ENCODE measurements around the gene ARHGEF25.
"Not testable (repeated sequence)": the region's sequence is repeated elsewhere in the genome, so short reads cannot be mapped to it uniquely, and the experiment has no call there.

The ARHGEF25 gene

DNA sequence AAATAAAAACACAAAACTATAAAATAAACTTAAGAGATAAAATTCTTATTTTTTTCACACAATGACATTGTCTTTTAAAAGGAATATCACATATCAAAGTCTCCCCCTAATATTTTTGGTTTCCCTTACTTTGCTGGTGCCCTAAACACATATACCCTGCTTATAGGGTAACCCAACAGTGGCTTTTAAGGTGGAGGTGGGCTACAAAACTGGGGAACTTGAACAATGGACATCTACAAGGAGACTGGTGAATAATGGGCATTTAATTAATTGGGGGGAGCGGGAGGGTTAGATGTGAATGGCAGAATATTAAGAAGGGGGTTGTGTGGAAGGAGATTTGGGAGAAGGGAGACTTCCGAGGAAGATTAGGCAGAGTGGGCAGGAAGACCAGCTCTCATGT lies 12.2 kb downstream of the ARHGEF25 start:
- DNase-seq, result no peak

GRCh38 chr12:57623811-57624390 lies 12.7 kb downstream of the ARHGEF25 start:
- no peak for DNase-seq

GRCh38 chr12:57624441-57625220 lies 13.4 kb downstream of the ARHGEF25 start:
- DNase-seq, result no peak

DNA sequence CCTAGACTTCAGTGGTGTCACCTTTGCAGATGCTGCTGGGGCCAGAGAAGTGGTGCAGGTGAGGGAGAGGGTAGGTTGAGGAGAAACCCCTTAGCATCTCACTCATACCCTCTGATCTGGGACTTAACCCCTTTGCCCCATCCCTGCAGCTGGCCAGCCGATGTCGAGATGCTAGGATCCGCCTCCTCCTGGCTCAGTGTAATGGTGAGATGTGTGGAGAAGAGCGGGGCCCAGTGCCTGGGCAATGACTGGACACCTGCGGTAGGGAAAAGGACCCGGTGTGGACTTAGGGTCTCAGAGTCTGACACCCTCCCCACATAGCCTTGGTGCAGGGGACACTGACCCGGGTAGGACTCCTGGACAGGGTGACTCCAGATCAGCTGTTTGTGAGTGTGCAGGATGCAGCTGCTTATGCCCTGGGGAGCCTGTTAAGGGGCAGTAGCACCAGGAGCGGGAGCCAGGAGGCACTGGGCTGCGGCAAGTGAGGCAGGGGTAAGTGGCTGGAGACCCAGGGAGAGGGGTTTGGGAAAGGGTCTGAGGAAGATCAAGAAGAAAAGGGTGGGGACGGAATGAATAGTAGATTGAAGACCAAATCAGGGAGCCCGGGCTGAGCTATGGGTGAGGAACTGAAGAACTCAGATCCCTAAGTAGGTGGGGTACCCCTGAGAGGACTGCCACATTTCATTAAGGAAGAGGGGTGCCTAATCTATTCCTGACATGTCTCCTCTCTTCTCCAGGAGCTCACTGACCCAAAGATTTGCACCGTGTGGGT lies 14.2 kb downstream of the ARHGEF25 start:
- DNase-seq, result no peak

- no peak for DNase-seq
Measured at GRCh38 chr12:57626111-57626920, 15.1 kb downstream of the ARHGEF25 start.

- DNase-seq, result no peak
Measured at GRCh38 chr12:57626921-57627445, 15.7 kb downstream of the ARHGEF25 start.

DNA sequence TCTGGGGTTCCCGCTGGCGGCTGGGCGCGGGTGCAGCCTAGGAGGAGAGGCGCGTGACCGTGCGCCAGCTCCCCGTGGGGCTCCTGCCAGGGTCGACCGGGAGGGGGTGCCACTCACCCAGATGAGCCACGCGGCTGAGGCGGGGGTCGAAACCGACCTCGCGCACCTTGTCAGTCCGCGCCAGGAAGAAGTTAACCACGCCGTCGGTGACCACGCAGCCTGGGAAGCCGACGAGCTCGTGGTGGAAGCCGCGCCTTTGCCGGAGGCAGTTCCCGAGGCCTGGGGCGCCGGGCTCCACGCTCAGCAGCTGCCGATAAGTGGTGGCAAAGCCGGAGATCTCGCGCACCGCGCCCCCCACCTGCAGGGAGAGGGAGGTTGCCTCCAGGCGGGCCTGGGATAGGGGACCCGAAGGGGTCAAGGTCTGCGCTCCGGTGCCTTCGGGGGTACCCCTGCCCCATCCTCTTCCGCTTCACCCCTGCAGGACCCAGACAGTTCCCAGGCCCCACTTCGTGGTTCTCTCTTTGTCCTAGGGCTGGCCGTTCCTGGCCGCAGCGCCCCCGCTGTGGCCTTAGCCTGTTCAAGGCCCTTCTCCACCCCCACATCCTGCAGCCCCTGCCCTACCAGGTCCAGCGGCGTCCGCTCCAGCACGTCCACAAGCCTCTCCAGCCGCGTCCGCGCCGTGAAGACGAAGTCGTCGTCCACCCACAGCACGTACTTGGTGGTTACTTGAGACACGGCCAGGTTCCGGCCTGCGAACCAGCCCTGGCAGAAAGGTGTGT lies 16.5 kb downstream of the ARHGEF25 start:
- no peak for DNase-seq

- no peak for DNase-seq
Measured at GRCh38 chr12:57628280-57629191, 17.3 kb downstream of the ARHGEF25 start.

DNA sequence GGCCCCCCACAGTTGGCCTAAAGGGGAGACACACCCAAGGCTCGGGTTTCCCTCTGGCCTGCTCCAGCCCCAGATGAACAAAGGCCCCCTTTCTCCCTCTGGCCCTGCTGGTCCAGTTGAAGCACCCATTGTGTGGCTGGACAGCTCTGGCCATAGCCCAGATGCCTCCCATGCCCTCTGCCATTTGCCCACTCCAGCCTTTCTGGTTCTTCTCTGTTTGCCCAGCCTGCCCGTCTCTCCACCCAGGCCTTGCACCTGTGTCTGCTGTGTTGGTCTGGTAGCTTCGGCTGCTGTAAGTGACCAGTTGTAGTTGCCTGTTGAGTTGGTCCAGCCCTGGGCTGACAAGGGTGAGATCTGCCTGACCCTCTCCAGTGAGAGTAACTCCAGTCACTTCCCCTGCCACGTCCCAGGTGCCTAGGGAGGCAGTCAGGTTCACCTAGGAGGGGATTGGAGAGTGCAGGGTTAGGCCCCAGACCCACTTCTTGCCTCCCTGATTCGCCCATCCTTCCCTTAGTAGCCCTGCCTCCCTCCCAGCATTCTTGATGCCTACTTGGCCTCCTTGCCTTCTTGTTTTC lies 18.7 kb downstream of the ARHGEF25 start:
- DNase-seq, result no peak

- no peak for DNase-seq
Measured at GRCh38 chr12:57630891-57631433, 19.7 kb downstream of the ARHGEF25 start.

GRCh38 chr12:57631566-57632072 lies 20.4 kb downstream of the ARHGEF25 start:
- DNase-seq, result no peak

GRCh38 chr12:57632073-57632957 lies 21.1 kb downstream of the ARHGEF25 start:
- no peak for DNase-seq

DNA sequence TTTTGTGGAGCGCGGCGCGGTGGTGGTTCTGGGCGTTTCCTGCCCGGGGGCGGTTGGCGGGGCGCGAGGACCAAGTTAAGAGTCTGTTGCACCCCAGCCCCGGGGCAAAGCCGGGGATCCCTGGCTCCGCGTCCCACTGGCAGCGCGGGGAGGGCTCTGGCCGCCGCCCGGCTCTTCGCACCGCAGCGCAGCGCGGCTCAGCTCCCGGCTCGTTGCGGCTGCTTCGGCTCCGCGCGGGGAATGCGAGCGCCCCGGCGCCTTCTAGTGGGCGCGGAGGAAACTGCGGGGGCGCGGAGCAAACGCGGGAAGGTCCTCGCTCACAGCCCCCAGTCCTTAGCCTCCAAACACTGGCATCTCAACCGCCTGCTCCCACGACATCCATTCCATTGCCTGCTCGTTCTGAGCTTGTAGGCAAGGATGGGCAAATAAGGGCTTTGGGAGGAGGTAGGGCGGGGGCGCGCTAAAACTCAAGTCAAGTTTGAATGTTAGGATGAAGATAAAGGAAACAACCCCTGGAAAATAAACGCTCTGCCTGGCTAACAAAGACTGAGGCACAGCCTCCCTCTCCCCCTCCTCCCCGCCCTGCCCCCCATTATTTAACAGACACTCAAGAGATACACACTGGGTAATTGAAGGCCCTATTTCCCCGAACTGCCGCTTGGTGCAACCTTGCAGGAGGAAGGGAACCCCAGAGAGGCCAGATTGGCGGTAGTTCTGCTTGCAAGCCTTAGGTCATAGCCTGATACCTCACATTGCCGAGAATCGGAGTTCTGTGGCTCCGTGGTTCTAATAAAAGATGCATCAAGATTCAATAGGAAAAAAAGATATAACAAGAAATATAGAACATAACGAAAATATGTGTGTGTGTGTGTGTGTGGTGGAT lies 22.0 kb downstream of the ARHGEF25 start, which contains the start of gene B4GALNT1:
Gene B4GALNT1, minus strand, starts transcription at position 244 of the 883 bp plus-strand sequence. CDS start 1,069 bp downstream, outside the sequence.
- peak; percentile 40 for DNase-seq

GRCh38 chr12:57636731-57637130 lies 25.5 kb downstream of the ARHGEF25 start:
- not testable (repeated sequence) for DNase-seq

GRCh38 chr12:57637364-57637763 lies 26.1 kb downstream of the ARHGEF25 start:
- no peak for DNase-seq

DNA sequence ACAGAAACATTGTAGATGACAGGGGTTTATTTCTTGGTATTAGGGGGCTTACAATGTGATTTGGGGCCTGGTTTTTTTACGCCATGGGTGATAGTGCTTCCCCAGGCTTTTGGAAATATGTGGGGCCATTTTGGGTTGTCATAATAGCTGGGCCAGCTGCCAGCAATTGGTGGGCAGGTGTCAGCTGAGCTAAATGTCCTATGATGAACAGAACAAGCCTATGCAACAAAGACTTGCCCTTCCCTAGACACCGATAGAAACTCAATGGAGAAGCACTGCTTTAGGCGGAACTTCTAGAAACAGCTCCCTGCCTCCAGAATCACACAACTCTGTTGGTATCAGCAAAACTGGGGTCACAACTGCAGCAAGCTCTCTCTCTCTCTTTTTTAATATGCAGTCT lies 26.9 kb downstream of the ARHGEF25 start:
- no peak for DNase-seq
